Adrenal gland (tissue), 12 donors: ENCODE measurements around the gene MARCHF10. TPM values are rescaled to one million over a fixed set of nuclear protein-coding genes. Genes with fewer than 3 reads are reported as not detected.

Experiments
- DNase-seq, 7 donors: peaks; one replicate each; pipeline ENCODE4 v3.0.0-alpha.2; 2019 to 2020
- H3K27ac ChIP-seq, 5 donors: fragments of 200-600 bp; sonication (generic) in 4 of 5; 1 replicate in 3 of 5; 2 replicates in 2 of 5; pipeline versions ENCODE4 v1.5.1 to v1.8.0; 2016 to 2020; ENCODE audit warnings: mild to moderate bottlenecking in 1 of 5
- H3K27me3 ChIP-seq: fragments of 200-600 bp; 2 replicates; pipeline ENCODE4 v1.8.0; 2021
- H3K36me3 ChIP-seq, 2 donors: fragments of 200-600 bp; replicated peaks in 1 of 2; 1 replicate in 1 of 2; 2 replicates in 1 of 2; pipeline versions ENCODE4 v1.5.1 to v1.8.0; 2018 to 2022
- H3K4me1 ChIP-seq, 2 donors: fragments of 200-600 bp; replicated peaks in 1 of 2; 1 replicate in 1 of 2; 2 replicates in 1 of 2; pipeline versions ENCODE4 v1.5.1 to v1.8.0; 2018 to 2021
- H3K4me3 ChIP-seq, 4 donors: fragments of 200-600 bp; sonication (generic) in 3 of 4; one replicate each; pipeline ENCODE4 v1.5.1; 2016 to 2018
- H3K9me3 ChIP-seq, 3 donors: fragments of 200-600 bp; sonication (generic) in 1 of 3; replicated peaks in 1 of 3; 1 replicate in 2 of 3; 2 replicates in 1 of 3; pipeline versions ENCODE4 v1.5.1 to v1.8.0; 2016 to 2021
- POLR2A ChIP-seq, 2 donors: fragments of 450-650 bp; IDR thresholded peaks; one replicate each; pipeline ENCODE4 v1.6.1; 2017; ENCODE audit warnings: antibody characterized with exemption in 2 of 2, mild to moderate bottlenecking in 2 of 2, moderate library complexity in 1 of 2
- WGBS, 4 donors: extraction: QIAGEN DNeasy Blood & Tissue Kit in 2 of 4; methylation state at CpG; one replicate each; pipeline versions ENCODE4 v1.1.5 to v1.1.7; 2013 to 2017; 5-methylcytosine and 5-hydroxymethylcytosine counted together
- intact Hi-C, 2 donors: fragments of 100-400 bp; cut with DNase I; formaldehyde crosslinking; loops; one replicate each; pipeline versions ENCODE4 v1.14.1 to v1.15.0; 2022 to 2023
- polyA plus RNA-seq, 3 donors: library from polyadenylated mRNA; stranded (reverse); fragments of 200-250 nt in 2 of 3; fragments of 350-450 nt in 1 of 3; fragmentation: Illumina TruSeq in 1 of 3; extraction: RNeasy Lipid Tissue Mini Kit (QIAGEN cat#74804) in 1 of 3; gene quantifications; one replicate each; pipeline ENCODE4 v1.2.3, GENCODE V29; 2013 to 2014
- total RNA-seq, 9 donors: library from RNA; depleted of rRNA in 4 of 9; stranded (reverse); fragments of >200 nt in 4 of 9; fragments of 120-200 nt in 1 of 9; fragmentation: NEBNext Ultra II Directional in 1 of 9; extraction: Animal tissue kit (Norgen Biotek cat#: 25700) in 1 of 9; gene quantifications; one replicate each; pipeline versions ENCODE4 v1.1.0 to v1.2.4, GENCODE V29; 2013 to 2023
- TF ChIP-seq, protein P1 (sequence below), 6 experiments: fragments of 450-650 bp in 4 of 6; fragments of 200-600 bp in 2 of 6; sonication (generic) in 1 of 6; IDR thresholded peaks; 1 replicate in 5 of 6; 2 replicates in 1 of 6; pipeline versions ENCODE4 v1.5.1 to v1.8.0; 2016 to 2021; ENCODE audit warnings: antibody characterized with exemption in 6 of 6, mild to moderate bottlenecking in 2 of 6, moderate library complexity in 1 of 6
- donor health status: healthy with polysubstance abuse.
- donor health status: Bipolar disorder and iron deficiency.
- donor health status: DM: yes; HTN: yes; CAD: no.
- donor health status: DM: no; HTN: no; CAD: no.
- donor health status: DM: no; HTN: no; CAD: no.
- donor health status: DM: yes; HTN: yes; CAD: no.

Gene MARCHF10
- total and polyA plus RNA-seq, 12 donors, result 0.31 to 0.64 (median 0.43) TPM; not detected in 8

GRCh38 chr17:62675260-62675659 lies 132.9 kb downstream of the MARCHF10 start:
- Histone ChIP-seq H3K27ac (peak overlapping the region in 1 of 5 donors; percentile 49), H3K9me3 (no peaks in the 10 kb centered on the region), H3K27me3 (no peaks in the 10 kb centered on the region), H3K36me3 (no peaks in the 10 kb centered on the region), H3K4me1 (no peaks in the 10 kb centered on the region), H3K4me3 (no peak overlapping the region)
- intact Hi-C loops, result no loop called here
- no peak for TF ChIP-seq POLR2A (IDR thresholded peaks at IDR 0.05)
- TF ChIP-seq, protein P1, sequence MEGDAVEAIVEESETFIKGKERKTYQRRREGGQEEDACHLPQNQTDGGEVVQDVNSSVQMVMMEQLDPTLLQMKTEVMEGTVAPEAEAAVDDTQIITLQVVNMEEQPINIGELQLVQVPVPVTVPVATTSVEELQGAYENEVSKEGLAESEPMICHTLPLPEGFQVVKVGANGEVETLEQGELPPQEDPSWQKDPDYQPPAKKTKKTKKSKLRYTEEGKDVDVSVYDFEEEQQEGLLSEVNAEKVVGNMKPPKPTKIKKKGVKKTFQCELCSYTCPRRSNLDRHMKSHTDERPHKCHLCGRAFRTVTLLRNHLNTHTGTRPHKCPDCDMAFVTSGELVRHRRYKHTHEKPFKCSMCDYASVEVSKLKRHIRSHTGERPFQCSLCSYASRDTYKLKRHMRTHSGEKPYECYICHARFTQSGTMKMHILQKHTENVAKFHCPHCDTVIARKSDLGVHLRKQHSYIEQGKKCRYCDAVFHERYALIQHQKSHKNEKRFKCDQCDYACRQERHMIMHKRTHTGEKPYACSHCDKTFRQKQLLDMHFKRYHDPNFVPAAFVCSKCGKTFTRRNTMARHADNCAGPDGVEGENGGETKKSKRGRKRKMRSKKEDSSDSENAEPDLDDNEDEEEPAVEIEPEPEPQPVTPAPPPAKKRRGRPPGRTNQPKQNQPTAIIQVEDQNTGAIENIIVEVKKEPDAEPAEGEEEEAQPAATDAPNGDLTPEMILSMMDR (IDR thresholded peaks at IDR 0.05), result no peak
- 48 to 63% (median 61%) methylated on average over 10 to 12 of the region's 12 CpGs for WGBS, 4 donors
- DNase-seq, result peak in 2 of 7 donors; percentile 23 to 34

DNA sequence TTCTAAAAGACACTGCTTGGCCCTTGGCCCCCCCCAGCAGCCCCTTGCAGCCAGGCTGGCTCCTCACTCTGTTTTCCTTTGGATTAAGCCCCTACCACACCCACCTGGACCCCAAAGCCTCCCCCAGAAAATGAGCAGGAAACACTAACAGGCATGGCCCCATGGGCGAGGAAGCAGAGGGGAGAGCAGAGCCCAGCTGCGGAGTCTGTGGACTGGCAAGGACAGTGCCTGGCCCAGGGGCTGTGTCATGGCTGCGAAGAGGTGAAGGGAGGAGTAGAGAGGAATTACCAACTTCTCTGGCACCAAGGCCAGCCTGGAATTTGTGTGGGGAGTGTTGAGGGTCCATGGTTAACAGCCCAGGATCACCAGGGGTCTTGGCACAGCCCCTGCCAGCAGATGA lies 133.3 kb downstream of the MARCHF10 start:
- 69 to 100% (median 76%) methylated on average over 1 to 3 of the region's 3 CpGs for WGBS, 4 donors
- H3K36me3 ChIP-seq, result no peaks in the 10 kb centered on the region
- peak overlapping the region in 1 of 5 donors; percentile 49 for H3K27ac ChIP-seq
- H3K4me1 ChIP-seq, result no peaks in the 10 kb centered on the region
- no peaks in the 10 kb centered on the region for H3K9me3 ChIP-seq
- H3K4me3 ChIP-seq, result no peak overlapping the region
- no peak for DNase-seq
- intact Hi-C loops, result no loop called here
- TF ChIP-seq POLR2A (IDR thresholded peaks at IDR 0.05), result no peak
- TF ChIP-seq, protein P1 (IDR thresholded peaks at IDR 0.05), result no peak
- no peaks in the 10 kb centered on the region for H3K27me3 ChIP-seq

- WGBS, 4 donors, result 47 to 68% (median 56%) methylated on average over 3 to 6 of the region's 6 CpGs
- TF ChIP-seq, protein P1 (IDR thresholded peaks at IDR 0.05), result no peak
- no peak for TF ChIP-seq POLR2A (IDR thresholded peaks at IDR 0.05)
- Histone ChIP-seq H3K27ac (no peak overlapping the region), H3K27me3 (no peaks in the 10 kb centered on the region), H3K4me1 (no peaks in the 10 kb centered on the region), H3K9me3 (no peaks in the 10 kb centered on the region), H3K4me3 (no peak overlapping the region), H3K36me3 (no peaks in the 10 kb centered on the region)
- no peak for DNase-seq
- intact Hi-C loops, result no loop called here
Observed at GRCh38 chr17:62674363-62674739, 133.8 kb downstream of the MARCHF10 start.

- intact Hi-C loops, result no loop called here
- Histone ChIP-seq H3K36me3 (no peaks in the 10 kb centered on the region), H3K4me3 (no peak overlapping the region), H3K27ac (no peak overlapping the region), H3K9me3 (no peaks in the 10 kb centered on the region), H3K27me3 (no peaks in the 10 kb centered on the region), H3K4me1 (no peaks in the 10 kb centered on the region)
- 80 to 90% (median 84%) methylated on average over 17 to 20 of the region's 20 CpGs for WGBS, 4 donors
- no peak for DNase-seq
- no peak for TF ChIP-seq POLR2A (IDR thresholded peaks at IDR 0.05)
- TF ChIP-seq, protein P1 (IDR thresholded peaks at IDR 0.05), result no peak
Observed at GRCh38 chr17:62673614-62674362, 134.3 kb downstream of the MARCHF10 start.
